CD14-positive monocyte (primary cell): Measurements from ENCODE around the gene ME2. TPM values are rescaled to one million over a fixed set of nuclear protein-coding genes. Genes with fewer than 3 reads are reported as not detected.

Experiments
- DNase-seq, 3 donors: peaks; one replicate each; pipeline ENCODE4 v3.0.0-alpha.2; 2011 to 2022
- H2AFZ ChIP-seq: 2 replicates; pipeline ENCODE4 v1.6.0; 2012; ENCODE audit warnings: mild to moderate bottlenecking, low read depth, low read length, inconsistent platforms; ENCODE audit not compliant: insufficient read depth, poor library complexity, severe bottlenecking
- H3K27ac ChIP-seq, 2 donors: 1 replicate in 1 of 2; 2 replicates in 1 of 2; pipeline ENCODE4 v1.5.1; 2012 to 2013; ENCODE audit warnings: low read length in 2 of 2, control low read depth in 1 of 2, inconsistent platforms in 1 of 2, low read depth in 1 of 2, mild to moderate bottlenecking in 1 of 2
- H3K27me3 ChIP-seq, 2 donors: one replicate each; pipeline versions ENCODE4 v1.6.0 to v1.6.1; 2011 to 2013; ENCODE audit warnings: low read length in 2 of 2; ENCODE audit not compliant: control insufficient read depth in 2 of 2, insufficient read depth in 2 of 2
- H3K36me3 ChIP-seq, 2 donors: replicated peaks in 1 of 2; 1 replicate in 1 of 2; 2 replicates in 1 of 2; pipeline versions ENCODE4 v1.5.1 to v1.6.1; 2012 to 2013; ENCODE audit warnings: low read length in 2 of 2, control low read depth in 1 of 2, inconsistent platforms in 1 of 2, mild to moderate bottlenecking in 1 of 2; ENCODE audit not compliant: insufficient read depth in 2 of 2, control insufficient read depth in 1 of 2
- H3K4me1 ChIP-seq, 2 donors: 1 replicate in 1 of 2; 2 replicates in 1 of 2; pipeline versions ENCODE4 v1.5.1 to v1.6.1; 2012 to 2013; ENCODE audit warnings: low read length in 2 of 2, control low read depth in 1 of 2, inconsistent platforms in 1 of 2, mild to moderate bottlenecking in 1 of 2, moderate library complexity in 1 of 2; ENCODE audit not compliant: insufficient read depth in 2 of 2, control insufficient read depth in 1 of 2
- H3K4me2 ChIP-seq: replicated peaks from 2 replicates; pipeline ENCODE3; 2012; ENCODE audit warnings: low read length, moderate library complexity, mild to moderate bottlenecking; ENCODE audit not compliant: poor library complexity, severe bottlenecking; ENCODE audit errors: extremely low read depth
- H3K4me3 ChIP-seq, 3 experiments: fragments of 200-600 bp in 1 of 3; sonication (generic) in 1 of 3; replicated peaks in 1 of 3; 1 replicate in 2 of 3; 2 replicates in 1 of 3; pipeline ENCODE4 v1.5.1; 2011 to 2013; ENCODE audit warnings: low read length in 3 of 3, mild to moderate bottlenecking in 3 of 3, control low read depth in 2 of 3, low read depth in 2 of 3, inconsistent platforms in 1 of 3, moderate library complexity in 1 of 3
- H3K79me2 ChIP-seq: 2 replicates; pipeline ENCODE4 v1.6.0; 2012; ENCODE audit warnings: mild to moderate bottlenecking, control low read depth, inconsistent platforms, low read length, moderate library complexity; ENCODE audit not compliant: insufficient read depth
- H3K9ac ChIP-seq: 2 replicates; pipeline ENCODE4 v1.6.0; 2017; ENCODE audit warnings: low read length, mild to moderate bottlenecking; ENCODE audit not compliant: insufficient read depth, poor library complexity, severe bottlenecking
- H3K9me3 ChIP-seq, 2 donors: replicated peaks in 1 of 2; 1 replicate in 1 of 2; 2 replicates in 1 of 2; pipeline versions ENCODE4 v1.5.1 to v1.6.1; 2012 to 2013; ENCODE audit warnings: low read length in 2 of 2, control low read depth in 1 of 2; ENCODE audit not compliant: control insufficient read depth in 1 of 2, insufficient read depth in 1 of 2
- H4K20me1 ChIP-seq: 2 replicates; pipeline ENCODE4 v1.6.0; 2012; ENCODE audit warnings: mild to moderate bottlenecking, low read length, control low read depth, moderate library complexity; ENCODE audit not compliant: insufficient read depth
- H3K27ac Mint-ChIP-seq, 7 donors: one replicate each; pipeline ENCODE4 v1.8.0; 2020; ENCODE audit warnings: mild to moderate bottlenecking in 7 of 7, mixed read lengths in 7 of 7, moderate library complexity in 6 of 7, inconsistent platforms in 2 of 7
- H3K27me3 Mint-ChIP-seq, 3 donors: one replicate each; pipeline ENCODE4 v1.8.0; 2021 to 2022; ENCODE audit warnings: low read depth in 3 of 3, mild to moderate bottlenecking in 3 of 3, mixed read lengths in 3 of 3, moderate library complexity in 3 of 3, inconsistent platforms in 1 of 3
- H3K36me3 Mint-ChIP-seq, 2 donors: one replicate each; pipeline ENCODE4 v1.8.0; 2020; ENCODE audit warnings: mixed read lengths in 2 of 2, inconsistent platforms in 1 of 2, mild to moderate bottlenecking in 1 of 2
- H3K4me1 Mint-ChIP-seq: one replicate; pipeline ENCODE4 v1.8.0; 2020; ENCODE audit warnings: mild to moderate bottlenecking, mixed read lengths
- H3K4me3 Mint-ChIP-seq, 2 donors: one replicate each; pipeline ENCODE4 v1.8.0; 2020; ENCODE audit warnings: mild to moderate bottlenecking in 2 of 2, mixed read lengths in 2 of 2, moderate library complexity in 1 of 2
- H3K9me3 Mint-ChIP-seq, 7 donors: one replicate each; pipeline ENCODE4 v1.8.0; 2020 to 2022; ENCODE audit warnings: mixed read lengths in 7 of 7, mild to moderate bottlenecking in 6 of 7, moderate library complexity in 6 of 7, inconsistent platforms in 2 of 7
- WGBS: methylation state at CpG from one replicate; pipeline ENCODE4 v1.1.5; 2013; ENCODE audit warnings: missing lambda C conversion rate; ENCODE audit not compliant: insufficient coverage; 5-methylcytosine and 5-hydroxymethylcytosine counted together
- intact Hi-C, 2 donors: fragments of 100-400 bp; cut with micrococcal nuclease; formaldehyde crosslinking; loops; one replicate each; pipeline versions ENCODE4 v1.15.0 to v1.15.1; 2023
- polyA plus RNA-seq, 3 donors: library from polyadenylated mRNA; depleted of rRNA in 1 of 3; unstranded in 2 of 3; stranded (reverse) in 1 of 3; fragments of 300-500 nt in 2 of 3; fragments of >200 nt in 1 of 3; fragmentation: Illumina TruSeq in 2 of 3; gene quantifications; 1 replicate in 2 of 3; 2 replicates in 1 of 3; pipeline ENCODE4 v1.2.3, GENCODE V29; 2012 to 2021
- TF ChIP-seq, protein P1 (sequence below): fragments of 200-600 bp; IDR thresholded peaks from one replicate; pipeline ENCODE4 v1.8.0; 2022; ENCODE audit warnings: antibody characterized with exemption, mild to moderate bottlenecking

Gene ME2
- polyA plus RNA-seq, 3 donors, result 48.7 to 93.8 (median 71.7) TPM

DNA sequence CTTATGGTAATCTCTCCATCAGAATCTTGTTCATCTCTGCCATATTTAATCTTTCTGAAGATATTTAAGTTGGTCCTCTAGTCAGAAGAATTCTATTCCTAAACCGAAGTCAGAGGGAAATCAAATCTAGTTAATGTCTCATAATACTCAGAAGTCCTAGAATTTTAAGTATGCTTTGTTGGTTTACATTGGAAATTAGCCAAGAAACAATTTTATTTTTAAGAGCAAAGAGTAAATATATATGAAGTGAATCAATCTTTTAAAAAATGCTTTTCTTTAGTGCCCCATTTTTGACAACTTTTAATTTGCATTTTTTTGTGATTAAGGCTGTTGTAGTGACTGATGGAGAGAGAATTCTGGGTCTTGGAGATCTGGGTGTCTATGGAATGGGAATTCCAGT lies 38.1 kb downstream of the ME2 start:
- H4K20me1 ChIP-seq, result peaks cover 33% of the 10 kb centered on the region
- no peaks in the 10 kb centered on the region for H3K27me3 ChIP-seq
- Mint-ChIP-seq H3K4me1 (no peaks in the 10 kb centered on the region), H3K27me3 (no peaks in the 10 kb centered on the region), H3K36me3 (peaks cover 69 to 88% of the 10 kb centered on the region in 2 donors), H3K27ac (peak overlapping the region in 1 of 7 donors; percentile 60), H3K9me3 (no peaks in the 10 kb centered on the region), H3K4me3 (no peak overlapping the region)
- intact Hi-C loops, result no loop called here
- DNase-seq, result no peak
- peaks cover 85 to 95% of the 10 kb centered on the region in 2 donors for H3K36me3 ChIP-seq
- no peak overlapping the region for H3K4me3 ChIP-seq
- H3K9me3 ChIP-seq, result no peaks in the 10 kb centered on the region
- no peaks in the 10 kb centered on the region for H3K4me1 ChIP-seq
- no peak overlapping the region for H3K4me2 ChIP-seq
- H3K9ac ChIP-seq, result no peak overlapping the region
- no CpG with 5 or more reads among the region's 1 CpG for WGBS
- peaks cover 5% of the 10 kb centered on the region for H3K79me2 ChIP-seq
- TF ChIP-seq, protein P1, sequence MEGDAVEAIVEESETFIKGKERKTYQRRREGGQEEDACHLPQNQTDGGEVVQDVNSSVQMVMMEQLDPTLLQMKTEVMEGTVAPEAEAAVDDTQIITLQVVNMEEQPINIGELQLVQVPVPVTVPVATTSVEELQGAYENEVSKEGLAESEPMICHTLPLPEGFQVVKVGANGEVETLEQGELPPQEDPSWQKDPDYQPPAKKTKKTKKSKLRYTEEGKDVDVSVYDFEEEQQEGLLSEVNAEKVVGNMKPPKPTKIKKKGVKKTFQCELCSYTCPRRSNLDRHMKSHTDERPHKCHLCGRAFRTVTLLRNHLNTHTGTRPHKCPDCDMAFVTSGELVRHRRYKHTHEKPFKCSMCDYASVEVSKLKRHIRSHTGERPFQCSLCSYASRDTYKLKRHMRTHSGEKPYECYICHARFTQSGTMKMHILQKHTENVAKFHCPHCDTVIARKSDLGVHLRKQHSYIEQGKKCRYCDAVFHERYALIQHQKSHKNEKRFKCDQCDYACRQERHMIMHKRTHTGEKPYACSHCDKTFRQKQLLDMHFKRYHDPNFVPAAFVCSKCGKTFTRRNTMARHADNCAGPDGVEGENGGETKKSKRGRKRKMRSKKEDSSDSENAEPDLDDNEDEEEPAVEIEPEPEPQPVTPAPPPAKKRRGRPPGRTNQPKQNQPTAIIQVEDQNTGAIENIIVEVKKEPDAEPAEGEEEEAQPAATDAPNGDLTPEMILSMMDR, result no peak
- H3K27ac ChIP-seq, result no peak overlapping the region
- H2AFZ ChIP-seq, result no peak overlapping the region

DNA sequence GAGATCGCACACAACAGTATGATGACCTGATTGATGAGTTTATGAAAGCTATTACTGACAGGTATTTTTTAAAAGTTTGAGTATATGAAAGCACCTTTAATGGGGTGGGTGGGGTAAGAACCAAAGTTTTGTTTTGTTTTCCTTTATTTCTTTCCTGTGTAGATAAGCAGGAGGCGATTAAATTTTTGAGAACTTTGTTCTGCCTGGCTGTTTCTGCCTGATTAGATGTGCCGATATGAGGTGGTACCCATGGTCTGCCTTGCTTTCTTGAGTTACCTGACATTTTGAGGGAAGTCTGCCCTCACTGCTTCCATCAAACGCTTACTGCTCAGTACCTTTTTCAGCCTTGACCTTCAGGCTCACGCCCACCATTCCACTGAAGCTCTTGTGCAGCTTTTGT lies 39.2 kb downstream of the ME2 start:
- no peaks in the 10 kb centered on the region for H3K27me3 Mint-ChIP-seq
- no peak overlapping the region for H3K9ac ChIP-seq
- peaks cover 87 to 95% of the 10 kb centered on the region in 2 donors for H3K36me3 ChIP-seq
- H2AFZ ChIP-seq, result no peak overlapping the region
- no peak overlapping the region for H3K4me3 Mint-ChIP-seq
- no peak overlapping the region for H3K4me2 ChIP-seq
- no peaks in the 10 kb centered on the region for H3K27me3 ChIP-seq
- DNase-seq, result no peak
- H3K79me2 ChIP-seq, result peaks cover 5% of the 10 kb centered on the region
- peaks cover 0 to 1% (median 0%) of the 10 kb centered on the region in 7 donors for H3K9me3 Mint-ChIP-seq
- H3K36me3 Mint-ChIP-seq, result peaks cover 72 to 90% of the 10 kb centered on the region in 2 donors
- no peak overlapping the region for H3K27ac ChIP-seq
- intact Hi-C loops, result no loop called here
- H3K27ac Mint-ChIP-seq, result peak overlapping the region in 1 of 7 donors; percentile 5
- TF ChIP-seq, protein P1, result no peak
- peaks cover 25% of the 10 kb centered on the region for H4K20me1 ChIP-seq
- no peaks in the 10 kb centered on the region for H3K9me3 ChIP-seq
- H3K4me1 Mint-ChIP-seq, result no peaks in the 10 kb centered on the region
- WGBS, result 100% methylated on average over 4 of the region's 5 CpGs
- no peaks in the 10 kb centered on the region for H3K4me1 ChIP-seq
- H3K4me3 ChIP-seq, result no peak overlapping the region
